ENCODE data around the gene JMJD6. TPM values are rescaled to one million over a fixed set of nuclear protein-coding genes. Genes with fewer than 3 reads are reported as not detected.
A peak's percentile ranks its signal among the peaks of the same experiment; 100 is the strongest.
"Not testable (repeated sequence)": the region's sequence is repeated elsewhere in the genome, so short reads cannot be mapped to it uniquely, and the experiment has no call there.

Gene JMJD6
- total RNA-seq, 2 donors from 2014 or later = 32.4 to 36.1 TPM

DNA sequence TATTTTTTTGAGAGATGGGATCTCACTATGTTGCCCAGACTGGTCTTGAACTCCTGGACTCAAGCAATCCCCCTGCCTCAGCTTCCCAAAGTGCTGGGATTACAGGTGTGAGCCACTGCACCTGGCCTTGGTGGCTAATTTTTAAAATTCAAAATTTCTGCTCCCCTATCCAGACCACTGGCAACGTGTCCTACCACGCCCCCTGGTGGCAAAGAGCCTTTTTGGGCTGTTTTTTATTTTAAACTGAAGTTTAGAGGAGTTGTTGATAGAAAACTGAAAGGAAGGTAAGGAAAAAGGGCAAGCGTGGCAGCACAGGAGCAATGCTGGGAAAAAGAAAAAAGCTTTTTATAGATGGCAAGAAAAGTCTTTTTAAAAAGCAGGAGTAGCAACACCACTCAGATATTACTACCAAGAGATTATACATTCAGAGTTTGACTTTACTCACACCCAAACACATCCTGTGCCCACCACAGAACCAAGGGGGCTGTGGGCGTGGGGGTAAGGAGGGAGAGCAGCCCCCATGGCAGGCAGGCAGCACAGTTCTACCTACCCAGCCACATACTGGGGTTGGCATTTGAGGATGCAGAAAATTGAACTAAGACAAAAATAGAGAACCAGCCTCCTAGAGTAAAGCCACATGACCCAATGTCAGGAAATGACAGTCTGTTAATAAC, 11.4 kb downstream of the JMJD6 start:
- H3K27ac ChIP-seq = peak overlapping the region in 1 of 2 donors; percentile 36
- H3K9me3 ChIP-seq = no peaks in the 10 kb centered on the region
- DNase-seq (ENCODE audit: low spot score) = no peak
- H3K4me3 ChIP-seq = no peak overlapping the region
- TF ChIP-seq CTCF (IDR thresholded peaks at IDR 0.05) = peak; percentile 84
- peaks cover 6 to 47% of the 10 kb centered on the region in 2 donors for H3K4me1 ChIP-seq (ENCODE audit: control insufficient read depth in 1 of 2, low read depth in 2 of 2)
- no peak for ATAC-seq (ENCODE audit: insufficient number of reproducible peaks, low FRiP score, low read depth)
- peaks cover 43% of the 10 kb centered on the region for H3K36me3 ChIP-seq
- no peaks in the 10 kb centered on the region for H3K27me3 ChIP-seq (replicated peaks; ENCODE audit: insufficient read depth)

GRCh38 chr17:76714336-76714735, 12.1 kb downstream of the JMJD6 start:
- Histone ChIP-seq H3K4me3 (no peak overlapping the region), H3K36me3 (peaks cover 37% of the 10 kb centered on the region), H3K9me3 (no peaks in the 10 kb centered on the region), H3K4me1 (ENCODE audit: control insufficient read depth in 1 of 2, low read depth in 2 of 2) (peaks cover 6 to 47% of the 10 kb centered on the region in 2 donors), H3K27me3 (replicated peaks; ENCODE audit: insufficient read depth) (no peaks in the 10 kb centered on the region), H3K27ac (peak overlapping the region in 1 of 2 donors; percentile 25)
- TF ChIP-seq CTCF (IDR thresholded peaks at IDR 0.05) = no peak
- ATAC-seq (ENCODE audit: insufficient number of reproducible peaks, low FRiP score, low read depth) = no peak
- no peak for DNase-seq (ENCODE audit: low spot score)

DNA sequence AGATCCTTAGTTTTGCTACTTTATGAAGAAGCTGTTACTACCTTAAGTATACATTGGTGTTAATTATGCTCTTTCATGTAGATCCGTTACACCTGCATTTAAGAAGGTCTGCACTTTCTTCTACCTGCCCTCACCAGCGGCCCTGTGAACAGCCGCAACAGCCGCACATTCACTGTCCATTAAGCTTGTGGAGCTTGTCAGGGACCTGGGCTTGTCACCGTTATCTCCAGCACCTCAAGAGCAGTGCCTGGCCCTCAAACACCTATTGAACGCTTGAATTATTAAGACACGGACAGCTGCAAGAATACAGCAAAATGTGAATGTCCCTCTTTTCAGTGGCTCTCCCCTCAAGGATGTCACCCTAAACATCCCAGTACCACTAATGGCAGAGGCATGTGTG, 12.6 kb downstream of the JMJD6 start:
- no peak for ATAC-seq (ENCODE audit: insufficient number of reproducible peaks, low FRiP score, low read depth)
- no peak for TF ChIP-seq CTCF (IDR thresholded peaks at IDR 0.05)
- Histone ChIP-seq H3K36me3 (peaks cover 31% of the 10 kb centered on the region), H3K9me3 (no peaks in the 10 kb centered on the region), H3K27ac (no peak overlapping the region), H3K27me3 (replicated peaks; ENCODE audit: insufficient read depth) (no peaks in the 10 kb centered on the region), H3K4me1 (ENCODE audit: control insufficient read depth in 1 of 2, low read depth in 2 of 2) (peaks cover 7 to 50% of the 10 kb centered on the region in 2 donors), H3K4me3 (no peak overlapping the region)
- DNase-seq (ENCODE audit: low spot score) = no peak

DNA sequence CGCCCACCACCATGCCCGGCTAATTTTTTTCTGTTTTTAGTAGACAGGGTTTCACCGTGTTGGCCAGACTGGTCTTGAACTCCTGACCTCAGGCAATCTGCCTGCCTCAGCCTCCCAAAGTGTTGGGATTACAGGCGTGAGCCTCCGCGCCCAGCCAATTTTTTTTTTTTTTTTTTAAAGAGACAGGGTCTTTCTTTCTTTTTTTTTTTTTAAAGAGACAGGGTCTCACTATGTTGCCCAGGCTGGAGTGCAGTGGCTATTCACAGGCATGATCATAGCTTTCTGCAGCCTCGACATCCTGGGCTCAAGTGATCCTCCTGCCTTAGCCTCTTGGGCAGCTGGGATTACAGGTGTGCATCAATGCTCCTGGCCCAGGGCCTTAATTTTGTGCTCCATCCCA, 14.1 kb downstream of the JMJD6 start:
- Histone ChIP-seq H3K4me1 (ENCODE audit: control insufficient read depth in 1 of 2, low read depth in 2 of 2) (peaks cover 18 to 63% of the 10 kb centered on the region in 2 donors), H3K27ac (peak overlapping the region in 1 of 2 donors; percentile 72)
- not testable (repeated sequence) for ATAC-seq (ENCODE audit: insufficient number of reproducible peaks, low FRiP score, low read depth)

GRCh38 chr17:76710863-76711611, 15.4 kb downstream of the JMJD6 start, which contains the start of gene MXRA7:
Gene MXRA7 (minus strand): TSS chr17:76710965. CDS start chr17:76710946, 19 bp downstream.
- DNase-seq (ENCODE audit: low spot score) = no peak
- Histone ChIP-seq H3K4me1 (ENCODE audit: control insufficient read depth in 1 of 2, low read depth in 2 of 2) (peaks cover 18 to 62% of the 10 kb centered on the region in 2 donors), H3K9me3 (no peaks in the 10 kb centered on the region), H3K4me3 (peak within 1 kb of the TSS; percentile 74), H3K36me3 (peaks cover 12% of the 10 kb centered on the region), H3K27me3 (replicated peaks; ENCODE audit: insufficient read depth) (no peaks in the 10 kb centered on the region), H3K27ac (peak within 1 kb of the TSS; percentile 95 to 98)
- ATAC-seq (ENCODE audit: insufficient number of reproducible peaks, low FRiP score, low read depth) = peak; percentile 24
- TF ChIP-seq CTCF (IDR thresholded peaks at IDR 0.05) = no peak

More for the DNA sequence above, 14.1 kb downstream of the JMJD6 start:
- peaks cover 17% of the 10 kb centered on the region for H3K36me3 ChIP-seq
- not testable (repeated sequence) for H3K27me3 ChIP-seq (replicated peaks; ENCODE audit: insufficient read depth); H3K9me3 ChIP-seq; DNase-seq (ENCODE audit: low spot score); H3K4me3 ChIP-seq

- peak overlapping the region; percentile 74 for H3K4me3 ChIP-seq
- ATAC-seq (ENCODE audit: insufficient number of reproducible peaks, low FRiP score, low read depth); H3K9me3 ChIP-seq; H3K27me3 ChIP-seq (replicated peaks; ENCODE audit: insufficient read depth); DNase-seq (ENCODE audit: low spot score): not testable (repeated sequence)
- peaks cover 12% of the 10 kb centered on the region for H3K36me3 ChIP-seq
- peaks cover 18 to 55% of the 10 kb centered on the region in 2 donors for H3K4me1 ChIP-seq (ENCODE audit: control insufficient read depth in 1 of 2, low read depth in 2 of 2)
- peak overlapping the region; percentile 95 to 98 for H3K27ac ChIP-seq
Observed at GRCh38 chr17:76709951-76710862, 16.2 kb downstream of the JMJD6 start.

All from thoracic aorta (tissue), 2 donors.